ENCODE data around the gene AZIN2. TPM values are rescaled to one million over a fixed set of nuclear protein-coding genes. Genes with fewer than 3 reads are reported as not detected.

The AZIN2 gene
- total and polyA plus RNA-seq, 2 of the 8 experiments (the other 6 are each of a cell fraction or from before 2014, with no cell fraction given) = 0.22 to 0.91 TPM

GRCh38 chr1:33121728-33122127, 40.8 kb downstream of the AZIN2 start:
- Histone ChIP-seq H3K23ac (ENCODE audit: insufficient read length) (no peak overlapping the region), H3K18ac (ENCODE audit: extremely low read depth, low read length) (no peak overlapping the region), H4K5ac (ENCODE audit: insufficient read length, low read depth, low read length) (no peak overlapping the region), H3K4me3 (ENCODE audit: extremely low read depth in 1 of 4, insufficient read depth in 2 of 4, low read depth in 3 of 4, low read length in 4 of 4) (no peak overlapping the region), H3K79me2 (ENCODE audit: control insufficient read depth in 1 of 2, insufficient read depth in 2 of 2, low read length in 2 of 2) (no peaks in the 10 kb centered on the region; a peak in 1 of 4 replicates), H3K27me3 (replicated peaks in 1 of 4; ENCODE audit: control insufficient read depth in 3 of 4, extremely low read depth in 1 of 4, insufficient read depth in 3 of 4, low read length in 3 of 4) (peaks cover 0 to 16% (median 10%) of the 10 kb centered on the region in 4 experiments; a peak in 6 of 7 replicates), H2AK5ac (ENCODE audit: low read depth, low read length) (no peak overlapping the region), H3K79me1 (ENCODE audit: low read depth, low read length) (no peaks in the 10 kb centered on the region), H3K4me1 (replicated peaks in 1 of 4; ENCODE audit: control insufficient read depth in 3 of 4, insufficient read depth in 4 of 4, low read length in 3 of 4) (peaks cover 0 to 5% (median 1%) of the 10 kb centered on the region in 4 experiments; a peak in 5 of 7 replicates), H3K56ac (replicated peaks; ENCODE audit: insufficient read length, low read depth, low read length) (no peak overlapping the region), H4K8ac (ENCODE audit: extremely low read depth, insufficient read depth, low read length) (no peak overlapping the region), H3K9ac (replicated peaks in 1 of 4; ENCODE audit: extremely low read depth in 1 of 4, low read depth in 3 of 4, low read length in 3 of 4) (no peak overlapping the region), H2BK5ac (ENCODE audit: low read depth, low read length) (no peak overlapping the region), H2AFZ (ENCODE audit: low read length) (no peak overlapping the region), H2BK15ac (ENCODE audit: low read length) (no peak overlapping the region), H3K9me3 (ENCODE audit: insufficient read depth in 2 of 2, low read depth in 1 of 2, low read length in 1 of 2) (no peaks in the 10 kb centered on the region), H3K27ac (ENCODE audit: low read depth, low read length) (no peak overlapping the region), H3K4me2 (ENCODE audit: insufficient read depth in 1 of 2, low read depth in 2 of 2, low read length in 2 of 2) (no peak overlapping the region), H2BK20ac (ENCODE audit: low read length) (no peak overlapping the region), H2BK12ac (ENCODE audit: low read depth, low read length) (no peak overlapping the region), H3K36me3 (ENCODE audit: control insufficient read depth in 2 of 4, insufficient read depth in 4 of 4, low read length in 3 of 4) (no peaks in the 10 kb centered on the region), H3K23me2 (ENCODE audit: low read depth, low read length) (no peaks in the 10 kb centered on the region), H4K91ac (replicated peaks; ENCODE audit: insufficient read length, low read length) (no peak overlapping the region), H2BK120ac (replicated peaks; ENCODE audit: low read depth, low read length) (no peak overlapping the region), H4K20me1 (replicated peaks in 1 of 2; ENCODE audit: control insufficient read depth in 1 of 2, insufficient read depth in 2 of 2, low read length in 2 of 2) (no peaks in the 10 kb centered on the region), H3K4ac (replicated peaks; ENCODE audit: insufficient read length, low read depth, low read length) (no peak overlapping the region), H3K14ac (ENCODE audit: insufficient read length) (no peak overlapping the region)
- 82% methylated on average over 5 of the region's 5 CpGs; no CpG with 5 or more reads in 1 of the 2 experiments for WGBS, 2 experiments (ENCODE audit: extremely low coverage in 1 of 2, insufficient coverage in 1 of 2, insufficient read length in 1 of 2, insufficient replicate concordance in 2 of 2, low coverage in 1 of 2, low lambda C conversion rate in 2 of 2, missing lambda C conversion rate in 1 of 2)
- ChIA-PET POLR2A (ENCODE audit: partially characterized antibody) (no interaction called here), CTCF (ENCODE audit: partially characterized antibody) (interaction anchor here (2.2 kb wide), 1 partner anchor 13 kb away, joined by 5 read pairs; no protein-coding TSS in a partner anchor)
- DNase-seq (ENCODE audit: low read depth in 1 of 2, low spot score in 2 of 2) = peak in 1 of 2 experiments; percentile 11
- no peak for FAIRE-seq
- no peak for TF ChIP-seq RNF2 (IDR thresholded peaks at IDR 0.05; ENCODE audit: borderline replicate concordance, low read depth, low read length, missing control alignments, poor library complexity, severe bottlenecking)
- no peak for TF ChIP-seq RFX5 (IDR thresholded peaks at IDR 0.05; ENCODE audit: borderline replicate concordance, low read depth, low read length)
- no peak for TF ChIP-seq RXRA (IDR thresholded peaks at IDR 0.05; ENCODE audit: insufficient read depth, low read depth, low read length)
- TF ChIP-seq E2F6 (IDR thresholded peaks at IDR 0.05) = no peak
- TF ChIP-seq ZNF274 (IDR thresholded peaks at IDR 0.05; ENCODE audit: borderline replicate concordance, extremely low read depth, low read length) = no peak

All from H1 (cell line).